Endometrial microvascular endothelial cells (primary cell): ENCODE results near the gene CHMP4B. TPM values are rescaled to one million over a fixed set of nuclear protein-coding genes. Genes with fewer than 3 reads are reported as not detected.

Source experiments
- in situ Hi-C: cut with HindIII; loops from 2 replicates; pipeline ENCODE4 v1.10.0; 2017; ENCODE audit warnings: low sequenced_read_pairs, low pct_unique_long_range_greater_than_20kb; ENCODE audit errors: inconsistent ontology term
- total RNA-seq: library from RNA; depleted of rRNA; stranded (reverse); fragments of >200 nt; gene quantifications from one replicate; pipeline ENCODE4 v1.2.3, GENCODE V29; 2015; ENCODE audit errors: inconsistent ontology term

The CHMP4B gene
- total RNA-seq, 1 donor from 2014 or later, result 35.4 TPM

GRCh38 chr20:33832103-33832804, 21.1 kb downstream of the CHMP4B start:
- in situ Hi-C loops, result no loop called here

- in situ Hi-C loops, result no loop called here
Measured at GRCh38 chr20:33833333-33833732, 22.2 kb downstream of the CHMP4B start.

- in situ Hi-C loops, result no loop called here
Measured at GRCh38 chr20:33835615-33836172, 24.5 kb downstream of the CHMP4B start.

- in situ Hi-C loops, result no loop called here
Measured at GRCh38 chr20:33836277-33836676, 25.1 kb downstream of the CHMP4B start.

DNA sequence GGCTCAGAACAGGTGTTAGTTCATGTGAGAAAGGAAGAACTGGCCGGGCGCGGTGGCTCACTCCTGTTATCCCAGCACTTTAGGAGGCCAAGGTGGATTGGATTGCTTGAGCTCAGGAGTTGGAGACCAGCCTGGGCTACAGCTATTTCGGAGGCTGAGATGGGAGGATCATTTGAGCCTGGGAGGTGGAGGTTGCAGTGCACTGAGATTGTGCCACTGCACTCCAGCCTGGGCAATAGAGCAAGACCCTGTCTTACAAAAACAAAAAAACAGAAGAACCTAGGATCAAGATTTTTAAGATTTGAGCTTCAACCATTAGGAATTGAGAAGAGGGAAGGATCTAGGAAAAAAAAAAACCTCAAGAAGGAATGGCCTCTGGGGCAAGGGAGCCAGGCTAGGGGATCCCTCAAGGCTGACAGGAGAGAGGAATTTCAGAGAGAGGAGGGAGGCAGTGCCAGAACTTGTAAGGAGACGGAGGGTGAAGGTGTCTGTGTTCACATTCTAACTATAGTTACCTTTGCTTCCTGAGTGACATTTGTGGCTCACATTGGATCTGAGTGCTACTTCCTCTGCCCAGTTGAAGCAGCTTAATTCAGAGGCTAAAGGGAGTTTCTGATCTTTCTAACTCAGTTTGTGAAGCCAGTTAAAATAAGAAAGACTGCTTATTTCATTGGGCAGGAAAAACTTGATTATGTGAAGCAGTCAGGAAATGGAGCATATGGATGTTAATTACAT, 26.1 kb downstream of the CHMP4B start:
- in situ Hi-C loops, result no loop called here

DNA sequence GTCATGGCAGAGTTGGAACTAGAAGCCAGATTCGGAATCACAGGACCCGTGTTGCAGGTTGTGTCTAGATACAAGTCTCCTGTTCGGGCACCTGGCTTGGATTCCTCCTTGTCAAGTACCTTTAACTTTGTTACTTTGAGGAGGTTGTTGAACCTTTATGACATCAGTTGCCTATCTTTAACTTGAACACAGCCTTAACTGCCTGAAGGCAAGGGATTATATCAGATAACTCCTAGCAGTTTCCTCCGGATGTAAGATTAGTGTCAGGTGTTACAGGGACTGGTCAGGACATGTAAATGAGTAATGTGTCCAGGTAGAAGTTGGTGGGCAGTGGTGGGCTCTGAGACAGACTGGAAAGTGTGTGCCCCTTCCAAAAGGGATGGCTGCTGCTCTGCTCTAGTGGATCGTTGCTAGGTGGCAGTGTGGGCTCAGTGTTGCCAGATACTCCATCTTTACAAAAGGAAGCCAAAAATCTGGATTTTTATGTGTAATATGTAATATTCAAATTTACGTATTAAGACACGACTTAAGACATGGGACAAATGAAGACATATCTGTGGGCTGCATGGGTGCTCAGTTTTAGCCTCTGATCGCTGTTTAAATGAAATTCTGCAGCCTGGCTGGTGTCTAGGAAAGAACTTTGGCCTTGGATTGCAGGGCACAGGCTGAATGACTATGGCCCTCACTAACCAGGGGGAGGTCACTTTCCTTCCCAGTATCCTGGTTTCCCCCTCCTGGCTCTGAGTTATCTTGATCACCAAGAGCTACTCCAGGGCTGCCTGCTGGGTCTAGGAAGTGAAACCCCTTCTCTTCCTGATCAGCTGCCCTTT, 27.1 kb downstream of the CHMP4B start:
- in situ Hi-C loops, result no loop called here

- in situ Hi-C loops, result no loop called here
Measured at GRCh38 chr20:33839591-33839990, 28.4 kb downstream of the CHMP4B start.

- in situ Hi-C loops, result no loop called here
Measured at GRCh38 chr20:33840160-33840559, 29.0 kb downstream of the CHMP4B start.

DNA sequence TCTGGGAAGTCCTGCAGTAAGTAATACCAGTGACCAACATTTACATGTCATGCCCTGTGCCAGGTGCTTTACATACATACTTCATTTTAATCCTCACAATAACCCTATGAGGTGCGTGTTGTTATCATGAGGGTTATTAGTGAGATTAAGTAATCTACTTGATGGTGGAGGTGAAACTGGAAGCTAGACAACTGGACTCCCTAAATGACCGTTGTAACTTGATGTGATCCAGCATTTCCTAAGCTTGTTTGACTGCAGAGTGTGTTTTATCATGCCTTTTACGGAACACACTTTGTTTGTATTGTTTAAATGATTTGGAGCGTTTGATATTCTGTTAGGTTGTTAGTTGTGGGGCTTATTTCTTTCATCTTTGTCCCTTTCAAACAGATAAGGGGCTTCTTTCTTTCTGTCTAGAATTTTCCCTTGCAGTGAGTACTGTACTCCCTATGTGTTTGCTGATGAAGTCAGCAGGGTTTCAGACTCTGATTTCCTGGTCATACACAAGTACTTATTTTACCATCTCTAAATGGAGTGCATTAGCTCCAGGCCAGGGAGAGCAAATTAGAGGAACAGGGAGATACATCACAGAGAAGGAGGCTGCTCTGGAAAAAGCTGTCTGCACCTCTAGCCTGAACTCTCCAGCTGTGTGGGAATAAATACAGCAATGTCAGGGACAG, 29.7 kb downstream of the CHMP4B start:
- in situ Hi-C loops, result no loop called here

- in situ Hi-C loops, result no loop called here
Measured at GRCh38 chr20:33841436-33841799, 30.3 kb downstream of the CHMP4B start.

DNA sequence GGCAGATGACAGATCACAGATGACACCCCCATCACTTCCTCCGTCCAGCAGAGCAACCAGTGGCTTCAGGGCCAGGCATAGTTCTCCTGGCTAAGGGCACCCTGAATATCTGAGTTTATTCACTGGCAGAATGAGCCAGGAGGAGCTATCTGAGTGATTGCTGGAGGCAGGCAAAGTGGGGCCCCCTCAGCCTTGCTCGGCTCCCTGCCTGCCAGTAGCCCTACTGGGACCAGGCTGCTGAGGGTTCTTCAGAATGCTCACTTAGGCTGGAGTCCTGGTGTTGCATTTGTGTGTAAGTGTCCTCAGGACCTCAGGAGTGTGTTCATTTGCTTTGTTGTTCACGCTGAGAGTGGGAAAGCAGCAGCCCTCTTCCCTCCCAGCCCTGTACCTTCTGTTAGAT, 31.2 kb downstream of the CHMP4B start:
- in situ Hi-C loops, result no loop called here

GRCh38 chr20:33843050-33843449, 31.9 kb downstream of the CHMP4B start:
- in situ Hi-C loops, result no loop called here

- in situ Hi-C loops, result no loop called here
Measured at GRCh38 chr20:33843854-33844253, 32.7 kb downstream of the CHMP4B start.

- in situ Hi-C loops, result no loop called here
Measured at GRCh38 chr20:33846291-33846935, 35.3 kb downstream of the CHMP4B start.

GRCh38 chr20:33847006-33847405, 35.9 kb downstream of the CHMP4B start:
- in situ Hi-C loops, result no loop called here

GRCh38 chr20:33848391-33848790, 37.2 kb downstream of the CHMP4B start:
- in situ Hi-C loops, result no loop called here

GRCh38 chr20:33850159-33850558, 39.0 kb downstream of the CHMP4B start:
- in situ Hi-C loops, result no loop called here

DNA sequence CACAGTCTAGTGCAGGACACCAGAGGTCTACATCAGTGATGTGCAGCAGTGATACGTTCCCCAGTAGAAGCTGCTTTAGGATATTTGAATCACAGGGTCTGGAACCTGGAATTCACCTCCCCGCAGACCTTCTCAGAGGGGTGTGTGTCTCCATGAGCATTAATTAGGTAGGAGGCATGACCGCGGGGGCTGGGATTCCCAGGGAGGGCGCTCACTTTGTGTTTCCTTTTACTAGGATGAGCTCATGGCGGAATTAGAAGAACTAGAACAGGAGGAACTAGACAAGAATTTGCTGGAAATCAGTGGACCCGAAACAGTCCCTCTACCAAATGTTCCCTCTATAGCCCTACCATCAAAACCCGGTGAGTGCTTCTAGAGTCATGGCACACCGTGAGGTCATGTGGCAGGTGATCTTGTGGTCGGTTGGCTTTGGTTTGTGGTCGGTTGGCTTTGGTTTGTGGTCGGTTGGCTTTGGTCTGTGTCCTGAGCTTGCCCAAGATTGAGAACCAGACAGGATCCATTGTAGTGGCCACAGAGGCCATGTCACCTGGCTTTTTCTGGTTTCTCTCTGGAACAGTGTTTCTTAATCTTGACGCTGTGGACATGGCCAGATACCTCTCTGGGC, 40.8 kb downstream of the CHMP4B start:
- in situ Hi-C loops, result no loop called here
